ENCODE data around the gene MTHFD2L.

DNA sequence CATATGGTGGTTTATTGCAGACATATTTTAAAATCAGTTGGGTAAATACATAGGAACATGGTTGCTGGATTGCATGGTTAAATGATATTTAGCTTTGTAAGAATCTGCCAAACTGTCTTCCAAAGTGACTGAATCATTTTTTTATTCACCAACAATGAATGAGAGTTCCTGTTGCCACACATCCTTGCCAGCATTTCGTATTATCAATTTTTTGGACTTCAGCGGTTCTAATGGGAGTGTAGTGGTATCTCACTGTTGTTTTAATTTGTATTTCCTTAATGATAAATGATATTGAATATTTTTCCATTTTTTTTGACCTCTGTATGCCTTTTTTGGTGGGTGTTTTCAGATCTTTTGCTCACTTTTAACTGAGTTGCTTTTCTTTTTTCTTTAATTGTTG lies 1.4 kb upstream of the MTHFD2L start:
- no peak for TF ChIP-seq FOXM1 (IDR thresholded peaks at IDR 0.05; ENCODE audit: borderline replicate concordance)
- TF ChIP-seq, protein P1, sequence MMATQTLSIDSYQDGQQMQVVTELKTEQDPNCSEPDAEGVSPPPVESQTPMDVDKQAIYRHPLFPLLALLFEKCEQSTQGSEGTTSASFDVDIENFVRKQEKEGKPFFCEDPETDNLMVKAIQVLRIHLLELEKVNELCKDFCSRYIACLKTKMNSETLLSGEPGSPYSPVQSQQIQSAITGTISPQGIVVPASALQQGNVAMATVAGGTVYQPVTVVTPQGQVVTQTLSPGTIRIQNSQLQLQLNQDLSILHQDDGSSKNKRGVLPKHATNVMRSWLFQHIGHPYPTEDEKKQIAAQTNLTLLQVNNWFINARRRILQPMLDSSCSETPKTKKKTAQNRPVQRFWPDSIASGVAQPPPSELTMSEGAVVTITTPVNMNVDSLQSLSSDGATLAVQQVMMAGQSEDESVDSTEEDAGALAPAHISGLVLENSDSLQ (IDR thresholded peaks at IDR 0.05), result no peak
- no peak for TF ChIP-seq L3MBTL2 (conservative IDR thresholded peaks at IDR 0.05)
- TF ChIP-seq LEF1 (IDR thresholded peaks at IDR 0.05; ENCODE audit: borderline replicate concordance), result no peak

Measured in HEK293T (cell line).